ENCODE results near the gene POLR3A. TPM values are rescaled to one million over a fixed set of nuclear protein-coding genes. Genes with fewer than 3 reads are reported as not detected.

The POLR3A gene
- total RNA-seq, 2 experiments from 2014 or later: 16.3 to 21.5 TPM

DNA sequence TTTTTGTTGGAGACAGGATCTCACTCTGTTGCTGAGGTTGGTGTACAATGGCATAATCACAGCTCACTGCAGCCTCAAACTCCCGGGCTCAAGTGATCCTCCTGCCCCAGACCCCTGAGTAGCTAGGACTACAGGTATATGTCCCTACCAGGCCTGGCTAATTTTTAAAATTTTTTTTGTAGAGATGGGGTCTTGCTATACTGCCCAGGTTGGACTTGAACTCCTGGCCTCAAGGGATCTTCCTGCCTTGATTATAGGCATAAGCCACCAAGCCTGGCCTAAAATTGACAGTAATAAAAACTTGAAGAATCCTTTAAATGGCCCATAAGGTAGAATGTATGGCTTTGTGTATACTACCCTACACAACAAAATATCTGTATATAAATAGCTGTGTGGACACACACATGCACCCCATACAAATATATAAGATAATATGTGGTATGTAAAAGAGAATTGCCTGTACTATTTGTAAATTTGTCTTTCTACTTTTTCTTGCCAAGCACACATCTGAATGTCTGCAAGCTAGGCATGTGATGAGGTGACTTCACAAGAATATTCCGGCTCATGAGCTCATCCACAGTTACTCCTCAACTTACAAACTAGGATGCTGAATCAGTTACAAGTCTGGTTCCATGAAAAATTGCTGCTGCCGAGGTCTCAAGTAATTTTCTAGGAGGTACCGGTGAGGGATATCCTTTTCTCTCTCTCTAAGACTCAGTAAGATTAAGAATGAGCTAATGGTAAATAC, 26.6 kb downstream of the POLR3A start:
- no peak overlapping the region for H3K27ac ChIP-seq (ENCODE audit: low read depth, low read length, poor library complexity, severe bottlenecking)
- no peaks in the 10 kb centered on the region for H4K20me1 ChIP-seq (ENCODE audit: insufficient read depth, low read length)
- H3K36me3 ChIP-seq (ENCODE audit: insufficient read depth, low read length): peaks cover 81% of the 10 kb centered on the region
- no peak overlapping the region for H3K4me2 ChIP-seq (ENCODE audit: low read length)
- no peak overlapping the region for H2AFZ ChIP-seq (ENCODE audit: low read length)
- TF ChIP-seq EZH2phosphoT487 (IDR thresholded peaks at IDR 0.05; ENCODE audit: borderline replicate concordance, low read depth, low read length): no peak
- TF ChIP-seq, protein P1, sequence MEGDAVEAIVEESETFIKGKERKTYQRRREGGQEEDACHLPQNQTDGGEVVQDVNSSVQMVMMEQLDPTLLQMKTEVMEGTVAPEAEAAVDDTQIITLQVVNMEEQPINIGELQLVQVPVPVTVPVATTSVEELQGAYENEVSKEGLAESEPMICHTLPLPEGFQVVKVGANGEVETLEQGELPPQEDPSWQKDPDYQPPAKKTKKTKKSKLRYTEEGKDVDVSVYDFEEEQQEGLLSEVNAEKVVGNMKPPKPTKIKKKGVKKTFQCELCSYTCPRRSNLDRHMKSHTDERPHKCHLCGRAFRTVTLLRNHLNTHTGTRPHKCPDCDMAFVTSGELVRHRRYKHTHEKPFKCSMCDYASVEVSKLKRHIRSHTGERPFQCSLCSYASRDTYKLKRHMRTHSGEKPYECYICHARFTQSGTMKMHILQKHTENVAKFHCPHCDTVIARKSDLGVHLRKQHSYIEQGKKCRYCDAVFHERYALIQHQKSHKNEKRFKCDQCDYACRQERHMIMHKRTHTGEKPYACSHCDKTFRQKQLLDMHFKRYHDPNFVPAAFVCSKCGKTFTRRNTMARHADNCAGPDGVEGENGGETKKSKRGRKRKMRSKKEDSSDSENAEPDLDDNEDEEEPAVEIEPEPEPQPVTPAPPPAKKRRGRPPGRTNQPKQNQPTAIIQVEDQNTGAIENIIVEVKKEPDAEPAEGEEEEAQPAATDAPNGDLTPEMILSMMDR (conservative IDR thresholded peaks at IDR 0.05; ENCODE audit: low read length): no peak
- no peak overlapping the region for H3K4me3 ChIP-seq (ENCODE audit: low read depth, low read length, poor library complexity, severe bottlenecking)
- POLR2A ChIA-PET: no interaction called here
- no peak for DNase-seq (ENCODE audit: low spot score)
- H3K79me2 ChIP-seq (ENCODE audit: insufficient read depth, low read depth, low read length): no peaks in the 10 kb centered on the region
- no peaks in the 10 kb centered on the region for H3K9me3 ChIP-seq (ENCODE audit: low read length)
- CTCF ChIA-PET (ENCODE audit: unreplicated experiment): no interaction called here
- intact Hi-C loops (cut with micrococcal nuclease; ENCODE audit: unreplicated experiment): no loop called here
- H3K4me1 ChIP-seq (ENCODE audit: insufficient read depth, low read length, poor library complexity, severe bottlenecking): no peaks in the 10 kb centered on the region
- no TSS peak for BruUV-seq (replicated peaks)
- H3K9me2 ChIP-seq (ENCODE audit: insufficient read depth, low read length): no peaks in the 10 kb centered on the region

DNA sequence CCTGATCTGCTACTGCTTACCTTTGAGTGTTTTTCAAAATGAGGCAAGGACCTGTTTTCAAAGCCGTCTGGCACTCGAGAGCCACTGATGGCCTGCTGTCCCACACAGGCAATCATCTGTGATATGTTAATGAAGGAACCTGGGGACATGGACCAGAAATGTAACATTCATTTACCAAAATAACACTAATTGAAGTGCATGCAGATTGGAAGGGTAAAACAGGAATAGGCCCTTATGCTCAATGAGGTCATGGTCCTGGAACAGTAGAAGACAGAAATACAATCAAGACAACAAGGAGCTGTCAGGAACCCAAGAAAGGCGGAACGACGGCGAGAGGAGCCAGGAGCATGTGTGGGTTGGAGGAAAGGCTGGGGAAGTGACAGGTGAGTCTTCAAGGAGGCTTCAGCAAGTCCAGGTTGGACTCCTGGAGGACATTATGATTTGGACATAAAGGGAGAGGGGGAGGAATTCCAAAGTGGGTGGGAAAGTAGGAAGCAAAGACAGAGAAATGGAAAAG, 28.3 kb downstream of the POLR3A start:
- H3K36me3 ChIP-seq (ENCODE audit: insufficient read depth, low read length): peaks cover 68% of the 10 kb centered on the region

More for the DNA sequence above, 28.3 kb downstream of the POLR3A start:
- H3K9me3 ChIP-seq (ENCODE audit: low read length): no peaks in the 10 kb centered on the region
- no TSS peak for BruUV-seq (replicated peaks)
- POLR2A ChIA-PET: interaction anchor here (1.3 kb wide), 1 partner anchor 17 kb away, joined by 3 read pairs; no protein-coding TSS in a partner anchor
- no peaks in the 10 kb centered on the region for H3K79me2 ChIP-seq (ENCODE audit: insufficient read depth, low read depth, low read length)
- no peak overlapping the region for H3K4me2 ChIP-seq (ENCODE audit: low read length)
- H3K4me1 ChIP-seq (ENCODE audit: insufficient read depth, low read length, poor library complexity, severe bottlenecking): no peaks in the 10 kb centered on the region
- no peaks in the 10 kb centered on the region for H4K20me1 ChIP-seq (ENCODE audit: insufficient read depth, low read length)
- no peak overlapping the region for H2AFZ ChIP-seq (ENCODE audit: low read length)
- CTCF ChIA-PET (ENCODE audit: unreplicated experiment): no interaction called here
- no peak overlapping the region for H3K27ac ChIP-seq (ENCODE audit: low read depth, low read length, poor library complexity, severe bottlenecking)
- H3K4me3 ChIP-seq (ENCODE audit: low read depth, low read length, poor library complexity, severe bottlenecking): no peak overlapping the region
- TF ChIP-seq, protein P1 (conservative IDR thresholded peaks at IDR 0.05; ENCODE audit: low read length): no peak
- TF ChIP-seq EZH2phosphoT487 (IDR thresholded peaks at IDR 0.05; ENCODE audit: borderline replicate concordance, low read depth, low read length): no peak
- no peaks in the 10 kb centered on the region for H3K9me2 ChIP-seq (ENCODE audit: insufficient read depth, low read length)
- intact Hi-C loops (cut with micrococcal nuclease; ENCODE audit: unreplicated experiment): no loop called here
- no peak for DNase-seq (ENCODE audit: low spot score)

Measured in OCI-LY7 (cell line).